ENCODE measurements around the gene GSTM3. TPM values are rescaled to one million over a fixed set of nuclear protein-coding genes. Genes with fewer than 3 reads are reported as not detected.
"Not testable (repeated sequence)": the region's sequence is repeated elsewhere in the genome, so short reads cannot be mapped to it uniquely, and the experiment has no call there.

GSTM3 gene
- total and polyA plus RNA-seq, 5 donors: 65.5 to 279 (median 129) TPM

DNA sequence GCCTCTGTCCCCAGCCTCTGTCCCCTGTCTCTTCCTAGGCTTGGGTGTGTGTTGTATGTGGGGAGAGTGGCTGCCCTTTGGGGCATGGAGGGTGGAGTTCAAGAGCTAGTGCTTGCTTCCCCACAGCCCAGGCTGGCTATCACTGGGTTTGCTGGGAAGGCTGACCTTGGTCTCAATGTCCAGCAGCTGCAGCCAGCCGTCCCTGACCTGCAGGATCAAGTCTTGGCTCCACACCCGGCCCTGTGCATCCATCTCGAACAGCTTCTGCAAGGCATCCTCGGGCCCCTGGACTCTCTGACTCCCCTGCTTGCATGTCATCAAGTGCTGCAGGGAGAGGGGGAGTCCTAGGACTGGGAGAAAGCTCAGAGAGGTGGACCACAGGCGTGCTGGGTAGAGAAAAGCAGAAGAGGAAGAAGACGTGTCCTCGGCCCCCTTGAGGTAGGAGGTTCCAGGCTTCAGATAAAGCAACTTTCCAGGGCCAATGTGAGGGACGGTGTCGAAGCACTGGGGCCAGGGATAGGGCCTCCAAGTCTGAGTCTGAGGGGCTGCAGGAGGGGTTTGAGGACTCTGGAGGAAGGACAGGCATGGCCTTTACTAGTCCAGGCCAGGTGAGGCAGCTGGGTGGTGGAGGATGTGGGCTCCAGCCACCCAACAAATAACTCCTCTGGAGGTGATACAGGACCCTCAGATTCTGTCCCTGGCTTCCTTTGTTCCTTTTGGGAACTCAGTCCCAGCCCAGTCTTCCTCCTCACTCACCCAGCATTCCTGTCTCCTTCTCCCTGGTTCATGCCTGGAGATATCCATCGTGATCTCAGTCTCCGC, 18.9 kb upstream of the GSTM3 start:
- peak in 1 of 3 donors; percentile 42 for DNase-seq
- Histone ChIP-seq H3K27ac (ENCODE audit: low read length) (no peak overlapping the region), H3K4me3 (ENCODE audit: low read length) (no peak overlapping the region), H3K27me3 (ENCODE audit: control insufficient read depth, insufficient read depth) (no peaks in the 10 kb centered on the region), H3K4me1 (ENCODE audit: control insufficient read depth, insufficient read depth, low read length) (no peaks in the 10 kb centered on the region), H3K9me3 (ENCODE audit: control insufficient read depth, low read length) (no peaks in the 10 kb centered on the region)
- intact Hi-C loops (cut with DNase I): no loop called here
- 90% methylated on average over 11 of the region's 11 CpGs for WGBS
- no peak for ATAC-seq

DNA sequence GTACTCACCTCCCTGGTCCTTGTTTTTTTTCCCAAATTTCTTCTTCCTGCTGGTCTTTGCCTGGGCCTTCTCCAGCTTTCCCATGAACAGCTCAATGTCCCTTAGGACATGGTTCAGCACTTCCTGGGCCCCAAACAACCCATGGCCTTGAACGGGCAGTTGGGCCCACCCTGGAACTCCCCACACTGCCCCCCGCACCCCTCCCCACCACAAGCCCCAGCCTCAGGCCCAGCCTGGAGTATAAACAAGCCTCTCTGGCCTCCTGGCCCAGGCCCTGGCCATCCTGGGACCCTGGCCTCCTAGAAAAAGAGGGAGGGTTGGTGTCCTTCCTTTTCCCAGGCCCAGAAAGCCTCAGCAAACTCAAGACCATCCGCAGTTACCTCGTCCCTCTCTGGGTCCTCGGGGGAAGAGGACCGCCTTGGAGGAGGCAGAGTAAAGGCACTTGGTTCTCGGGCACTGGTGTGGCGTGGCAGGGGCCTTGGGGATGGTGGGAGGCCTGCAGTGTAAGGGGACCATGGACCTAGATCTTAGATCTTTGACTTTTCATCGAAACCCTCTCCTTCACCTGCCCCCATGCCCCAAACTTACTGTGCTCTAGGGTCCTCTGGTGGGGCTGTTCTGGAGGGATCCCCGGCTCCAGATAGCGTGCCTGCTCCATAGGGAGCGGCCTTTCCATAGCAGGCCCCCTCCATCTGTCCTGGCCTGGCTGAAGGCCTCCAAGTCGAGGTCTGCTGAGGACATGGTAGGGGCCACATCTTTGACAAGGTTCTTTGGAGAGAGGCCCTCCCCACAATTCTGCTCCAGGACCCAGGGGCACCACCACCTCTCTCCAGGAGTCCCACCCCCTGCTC, 17.3 kb upstream of the GSTM3 start:
- no peaks in the 10 kb centered on the region for H3K4me1 ChIP-seq (ENCODE audit: control insufficient read depth, insufficient read depth, low read length)
- DNase-seq: no peak
- ATAC-seq: no peak
- no peaks in the 10 kb centered on the region for H3K9me3 ChIP-seq (ENCODE audit: control insufficient read depth, low read length)
- H3K4me3 ChIP-seq (ENCODE audit: low read length): no peak overlapping the region
- intact Hi-C loops (cut with DNase I): no loop called here
- H3K27ac ChIP-seq (ENCODE audit: low read length): no peak overlapping the region
- 95% methylated on average over 13 of the region's 13 CpGs for WGBS
- H3K27me3 ChIP-seq (ENCODE audit: control insufficient read depth, insufficient read depth): no peaks in the 10 kb centered on the region

DNA sequence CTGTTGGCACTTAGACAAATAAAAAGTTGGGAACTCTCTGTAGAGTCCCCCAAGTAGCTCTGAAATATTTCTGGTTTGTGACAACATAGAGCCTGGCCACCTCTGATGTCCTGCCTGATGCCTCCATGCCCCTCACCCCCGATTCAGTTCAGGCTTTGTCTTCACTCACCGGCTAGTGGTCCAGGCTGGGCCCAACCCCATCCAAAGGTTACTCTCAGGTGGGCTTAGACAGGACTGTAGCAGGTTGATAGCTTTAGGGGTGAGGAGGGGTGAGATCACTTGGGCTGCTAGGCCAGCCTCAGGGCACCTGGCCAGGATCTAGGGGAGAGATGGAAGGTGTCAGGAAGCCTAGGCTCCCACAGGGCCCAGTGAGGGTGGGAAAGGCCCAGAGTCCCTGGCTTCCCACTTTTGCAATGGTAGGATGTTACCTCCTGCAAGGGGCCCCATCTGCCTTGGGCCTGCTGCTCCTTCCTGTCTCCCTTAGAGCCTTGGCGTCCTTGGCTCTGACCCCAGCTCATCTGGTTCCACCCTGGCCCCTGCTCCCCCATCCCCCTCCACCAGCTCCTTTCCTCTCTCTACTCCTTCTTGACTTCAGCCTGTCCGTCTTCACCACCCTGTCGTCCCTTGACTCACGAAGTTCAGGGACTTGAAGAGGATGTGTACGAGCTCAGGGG, 16.1 kb upstream of the GSTM3 start:
- H3K4me1 ChIP-seq (ENCODE audit: control insufficient read depth, insufficient read depth, low read length): no peaks in the 10 kb centered on the region
- no peaks in the 10 kb centered on the region for H3K9me3 ChIP-seq (ENCODE audit: control insufficient read depth, low read length)
- DNase-seq (peak in 1 of 3 donors; percentile 26), ATAC-seq (no peak)
- H3K4me3 ChIP-seq (ENCODE audit: low read length): no peak overlapping the region
- 88% methylated on average over 7 of the region's 7 CpGs for WGBS
- H3K27ac ChIP-seq (ENCODE audit: low read length): no peak overlapping the region
- H3K27me3 ChIP-seq (ENCODE audit: control insufficient read depth, insufficient read depth): no peaks in the 10 kb centered on the region
- intact Hi-C loops (cut with DNase I): no loop called here

DNA sequence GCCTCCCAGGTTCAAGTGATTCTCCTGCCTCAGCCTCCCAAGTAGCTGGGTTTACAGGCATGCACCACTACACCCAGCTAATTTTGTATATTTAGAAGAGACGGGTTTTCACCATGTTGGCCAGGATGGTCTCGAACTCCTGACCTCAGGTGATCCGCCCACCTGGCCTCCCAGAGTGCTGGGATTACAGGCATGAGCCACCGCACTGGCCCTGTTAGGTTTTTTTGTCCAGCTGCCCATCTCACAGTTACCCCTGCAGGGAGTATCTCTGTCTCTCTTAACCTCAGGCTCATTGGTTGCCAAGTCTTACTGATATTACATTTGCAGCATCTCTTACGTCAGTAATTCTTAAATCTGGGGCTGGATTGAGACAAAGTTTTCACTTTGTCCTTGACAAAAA, 15.5 kb upstream of the GSTM3 start:
- intact Hi-C loops (cut with DNase I); H3K27ac ChIP-seq (ENCODE audit: low read length): not testable (repeated sequence)

DNA sequence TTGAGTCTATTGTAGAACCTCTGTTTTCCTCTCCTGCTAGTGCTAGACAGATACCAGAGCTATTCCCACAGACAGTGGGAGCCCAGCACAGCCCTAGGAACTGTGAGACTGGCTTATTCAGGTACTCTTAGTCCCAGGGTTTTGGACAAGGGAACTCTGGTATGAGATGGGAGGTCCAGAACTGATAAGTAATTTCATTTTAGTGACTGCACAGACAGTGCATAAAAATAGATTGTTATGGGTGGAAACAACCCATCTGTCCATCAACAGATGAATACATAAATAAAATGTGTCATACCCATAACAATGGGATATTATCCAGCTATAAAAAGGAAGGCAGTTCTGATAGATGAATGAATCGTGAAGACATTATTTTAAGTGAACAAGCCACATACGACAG, 13.9 kb upstream of the GSTM3 start:
- no peak overlapping the region for H3K4me3 ChIP-seq (ENCODE audit: low read length)
- H3K4me1 ChIP-seq (ENCODE audit: control insufficient read depth, insufficient read depth, low read length): no peaks in the 10 kb centered on the region
- DNase-seq: no peak
- H3K27ac ChIP-seq (ENCODE audit: low read length): no peak overlapping the region
- no peaks in the 10 kb centered on the region for H3K27me3 ChIP-seq (ENCODE audit: control insufficient read depth, insufficient read depth)
- intact Hi-C loops (cut with DNase I): no loop called here
- H3K9me3 ChIP-seq (ENCODE audit: control insufficient read depth, low read length): no peaks in the 10 kb centered on the region
- ATAC-seq: peak in 1 of 2 donors; percentile 29
- 58% methylated on average over 2 of the region's 2 CpGs for WGBS

More for the DNA sequence above, 15.5 kb upstream of the GSTM3 start:
- not testable (repeated sequence) for ATAC-seq; H3K27me3 ChIP-seq (ENCODE audit: control insufficient read depth, insufficient read depth); H3K9me3 ChIP-seq (ENCODE audit: control insufficient read depth, low read length); DNase-seq; H3K4me3 ChIP-seq (ENCODE audit: low read length); H3K4me1 ChIP-seq (ENCODE audit: control insufficient read depth, insufficient read depth, low read length)
- 87% methylated on average over 5 of the region's 5 CpGs for WGBS

DNA sequence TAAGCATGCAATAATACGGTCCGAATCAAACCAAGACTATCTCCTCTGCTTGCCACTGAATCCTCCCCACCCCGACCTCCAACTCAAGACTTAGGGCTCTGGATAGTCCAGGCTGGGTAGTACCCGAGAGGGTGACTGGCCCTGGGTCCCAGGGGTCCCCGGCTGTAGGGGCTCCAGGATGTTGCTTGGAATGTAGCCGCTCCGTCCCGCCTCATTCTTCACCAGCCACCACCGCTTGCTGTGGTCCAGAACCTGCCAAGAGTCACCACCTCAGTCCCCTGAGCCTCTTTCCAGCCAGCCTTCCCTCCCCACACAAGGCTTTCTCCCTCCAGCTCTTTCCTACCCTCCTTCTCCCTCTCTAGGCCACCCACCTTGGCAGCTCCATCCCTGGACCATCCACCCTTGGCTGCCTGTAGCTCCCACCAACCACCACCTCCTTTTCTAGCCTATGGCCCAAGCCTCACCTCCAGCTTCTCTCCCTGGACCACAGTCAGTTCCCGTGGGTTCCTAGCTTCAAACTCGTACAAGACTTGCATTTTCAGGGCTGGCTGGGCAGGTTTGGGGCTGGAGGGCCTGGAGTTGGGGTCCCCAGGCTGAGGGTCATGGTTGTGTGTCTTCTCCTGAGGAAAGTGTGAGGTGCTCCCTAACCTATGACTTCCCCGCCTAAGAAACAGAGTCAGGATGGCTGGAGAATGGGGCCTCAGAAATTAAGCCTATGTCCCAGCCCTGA, 10.9 kb upstream of the GSTM3 start:
- H3K4me1 ChIP-seq (ENCODE audit: control insufficient read depth, insufficient read depth, low read length): no peaks in the 10 kb centered on the region
- no peak for ATAC-seq
- no peak overlapping the region for H3K4me3 ChIP-seq (ENCODE audit: low read length)
- no peaks in the 10 kb centered on the region for H3K9me3 ChIP-seq (ENCODE audit: control insufficient read depth, low read length)
- 91% methylated on average over 12 of the region's 12 CpGs for WGBS
- no peak for DNase-seq
- H3K27ac ChIP-seq (ENCODE audit: low read length): no peak overlapping the region
- H3K27me3 ChIP-seq (ENCODE audit: control insufficient read depth, insufficient read depth): no peaks in the 10 kb centered on the region
- intact Hi-C loops (cut with DNase I): no loop called here

DNA sequence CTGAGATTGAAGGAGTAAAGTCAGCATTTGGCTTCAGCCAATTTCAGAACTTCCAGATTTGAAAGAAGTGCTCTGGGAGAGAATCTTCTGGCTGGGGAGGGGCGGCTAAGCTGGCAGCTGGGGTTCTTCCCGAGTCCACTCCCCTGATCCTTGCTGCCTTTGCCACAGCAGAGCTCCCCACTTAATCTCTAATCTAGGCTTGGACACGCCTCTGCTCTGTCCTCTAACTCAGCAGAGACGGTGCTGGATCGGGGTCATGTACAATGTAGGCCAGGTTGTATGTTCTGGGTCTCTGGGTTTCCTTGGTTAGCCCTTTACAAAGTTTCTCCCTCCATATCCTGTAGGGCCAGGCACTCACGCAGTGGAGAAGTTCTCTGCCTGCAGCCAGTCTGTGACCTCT, 10.1 kb upstream of the GSTM3 start:
- WGBS: 80% methylated on average over 6 of the region's 6 CpGs
- Histone ChIP-seq H3K27me3 (ENCODE audit: control insufficient read depth, insufficient read depth) (no peaks in the 10 kb centered on the region), H3K9me3 (ENCODE audit: control insufficient read depth, low read length) (no peaks in the 10 kb centered on the region), H3K4me3 (ENCODE audit: low read length) (no peak overlapping the region), H3K27ac (ENCODE audit: low read length) (no peak overlapping the region), H3K4me1 (ENCODE audit: control insufficient read depth, insufficient read depth, low read length) (no peaks in the 10 kb centered on the region)
- no peak for ATAC-seq
- intact Hi-C loops (cut with DNase I): no loop called here
- no peak for DNase-seq

DNA sequence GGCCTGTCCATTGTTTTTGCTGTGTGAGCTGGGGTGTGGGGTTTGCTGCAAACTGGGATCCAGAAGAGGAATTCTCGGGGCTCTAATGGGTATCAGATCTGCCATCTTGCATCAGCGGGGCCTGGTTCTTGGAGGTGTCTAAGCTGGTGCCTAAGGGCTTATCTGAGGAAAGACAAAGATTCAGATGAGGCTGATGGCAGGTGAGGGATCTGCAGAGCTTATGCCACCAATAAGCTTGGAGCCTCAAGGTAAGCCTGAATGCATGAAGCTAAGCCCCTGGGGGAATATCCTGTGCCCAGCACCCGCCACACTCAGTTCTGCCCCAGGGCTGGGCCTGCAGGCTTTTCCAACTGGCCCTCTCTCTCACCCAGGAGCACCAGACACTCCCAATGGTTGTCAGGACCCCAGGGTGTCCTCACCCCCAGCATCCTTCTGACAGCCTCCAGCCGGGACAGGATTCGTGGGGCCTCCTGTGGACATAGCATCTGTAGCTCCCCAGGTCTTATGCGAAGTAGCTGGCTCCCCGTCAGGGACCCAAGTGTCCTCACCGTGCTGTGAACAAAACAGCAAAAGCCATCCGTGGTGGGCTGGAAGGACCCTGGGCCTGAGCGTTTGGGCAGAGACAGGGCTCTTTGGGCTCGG, 9.5 kb upstream of the GSTM3 start:
- no peaks in the 10 kb centered on the region for H3K4me1 ChIP-seq (ENCODE audit: control insufficient read depth, insufficient read depth, low read length)
- no peaks in the 10 kb centered on the region for H3K9me3 ChIP-seq (ENCODE audit: control insufficient read depth, low read length)
- no peak overlapping the region for H3K27ac ChIP-seq (ENCODE audit: low read length)
- DNase-seq (peak in 1 of 3 donors; percentile 28), ATAC-seq (no peak)
- H3K27me3 ChIP-seq (ENCODE audit: control insufficient read depth, insufficient read depth): no peaks in the 10 kb centered on the region
- intact Hi-C loops (cut with DNase I): no loop called here
- no peak overlapping the region for H3K4me3 ChIP-seq (ENCODE audit: low read length)
- 94% methylated on average over 11 of the region's 11 CpGs for WGBS

DNA sequence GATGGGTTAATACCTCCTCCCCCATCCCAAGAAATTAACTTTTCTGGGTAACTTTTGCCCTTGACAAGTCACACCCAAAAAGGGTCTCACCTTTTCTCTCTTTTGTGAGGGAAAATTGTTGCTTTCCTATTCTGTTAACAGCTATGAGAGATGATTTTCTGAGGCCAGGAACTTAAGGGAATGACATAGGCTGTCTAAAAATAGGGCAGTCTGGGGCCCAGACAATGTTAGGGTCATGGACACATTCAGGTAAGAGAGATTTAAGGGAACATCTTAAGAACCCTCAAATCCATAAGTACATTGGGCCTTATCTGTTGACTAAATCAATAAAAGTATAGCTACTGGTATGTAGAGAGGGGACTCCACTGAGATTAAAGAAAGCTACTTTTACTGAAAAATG, 8.4 kb upstream of the GSTM3 start:
- ATAC-seq: no peak
- H3K9me3 ChIP-seq (ENCODE audit: control insufficient read depth, low read length): no peaks in the 10 kb centered on the region

DNA sequence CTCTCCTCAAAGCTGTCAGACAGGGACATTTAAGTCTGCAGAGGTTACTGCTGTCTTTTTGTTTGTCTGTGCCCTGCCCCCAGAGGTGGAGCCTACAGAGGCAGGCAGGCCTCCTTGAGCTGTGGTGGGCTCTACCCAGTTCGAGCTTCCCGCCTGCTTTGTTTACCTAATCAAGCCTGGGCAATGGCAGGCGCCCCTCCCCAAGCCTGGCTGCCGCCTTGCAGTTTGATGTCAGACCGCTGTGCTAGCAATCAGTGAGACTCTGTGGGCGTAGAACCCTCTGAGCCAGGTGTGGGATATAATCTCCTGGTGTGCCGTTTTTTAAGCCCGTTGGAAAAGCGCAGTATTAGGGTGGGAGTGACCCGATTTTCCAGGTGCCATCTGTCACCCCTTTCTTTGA, 7.5 kb upstream of the GSTM3 start:
- 94% methylated on average over 10 of the region's 10 CpGs for WGBS
- intact Hi-C loops (cut with DNase I); H3K27me3 ChIP-seq (ENCODE audit: control insufficient read depth, insufficient read depth); ATAC-seq; DNase-seq; H3K27ac ChIP-seq (ENCODE audit: low read length); H3K9me3 ChIP-seq (ENCODE audit: control insufficient read depth, low read length); H3K4me1 ChIP-seq (ENCODE audit: control insufficient read depth, insufficient read depth, low read length); H3K4me3 ChIP-seq (ENCODE audit: low read length): not testable (repeated sequence)

More for the DNA sequence above, 8.4 kb upstream of the GSTM3 start:
- no peak overlapping the region for H3K27ac ChIP-seq (ENCODE audit: low read length)
- H3K4me1 ChIP-seq (ENCODE audit: control insufficient read depth, insufficient read depth, low read length): no peaks in the 10 kb centered on the region
- no peak for DNase-seq
- H3K4me3 ChIP-seq (ENCODE audit: low read length): no peak overlapping the region
- intact Hi-C loops (cut with DNase I): no loop called here
- H3K27me3 ChIP-seq (ENCODE audit: control insufficient read depth, insufficient read depth): no peaks in the 10 kb centered on the region

Measured in right cardiac atrium (tissue), 5 donors.